GM06990 (cell line): Measurements from ENCODE around the gene ZFHX3.
"Not testable (repeated sequence)": the region's sequence is repeated elsewhere in the genome, so short reads cannot be mapped to it uniquely, and the experiment has no call there.

Experiments used
- DNase-seq: peaks from one replicate; pipeline ENCODE4 v3.0.0-alpha.2; 2011; ENCODE audit not compliant: insufficient read length; ENCODE audit errors: extremely low read depth
- H3K27me3 ChIP-seq: replicated peaks from 2 replicates; pipeline ENCODE4 v1.6.0; 2011; ENCODE audit warnings: low read length; ENCODE audit not compliant: control insufficient read depth, insufficient read depth
- H3K36me3 ChIP-seq: 2 replicates; pipeline ENCODE4 v1.5.1; 2011; ENCODE audit warnings: low read length; ENCODE audit not compliant: control insufficient read depth, insufficient read depth
- H3K4me3 ChIP-seq: replicated peaks from 2 replicates; pipeline ENCODE4 v1.5.1; 2011; ENCODE audit warnings: low read depth, mild to moderate bottlenecking, control low read depth, low read length
- TF ChIP-seq, protein P1 (sequence below): IDR thresholded peaks from 2 replicates; pipeline ENCODE4 v1.5.1; 2011; ENCODE audit warnings: low read length, control low read depth, mild to moderate bottlenecking, inconsistent platforms; ENCODE audit not compliant: insufficient read depth, poor library complexity, severe bottlenecking

The ZFHX3 gene

GRCh38 chr16:73011926-73012325, 36.0 kb downstream of the ZFHX3 start:
- TF ChIP-seq, protein P1, sequence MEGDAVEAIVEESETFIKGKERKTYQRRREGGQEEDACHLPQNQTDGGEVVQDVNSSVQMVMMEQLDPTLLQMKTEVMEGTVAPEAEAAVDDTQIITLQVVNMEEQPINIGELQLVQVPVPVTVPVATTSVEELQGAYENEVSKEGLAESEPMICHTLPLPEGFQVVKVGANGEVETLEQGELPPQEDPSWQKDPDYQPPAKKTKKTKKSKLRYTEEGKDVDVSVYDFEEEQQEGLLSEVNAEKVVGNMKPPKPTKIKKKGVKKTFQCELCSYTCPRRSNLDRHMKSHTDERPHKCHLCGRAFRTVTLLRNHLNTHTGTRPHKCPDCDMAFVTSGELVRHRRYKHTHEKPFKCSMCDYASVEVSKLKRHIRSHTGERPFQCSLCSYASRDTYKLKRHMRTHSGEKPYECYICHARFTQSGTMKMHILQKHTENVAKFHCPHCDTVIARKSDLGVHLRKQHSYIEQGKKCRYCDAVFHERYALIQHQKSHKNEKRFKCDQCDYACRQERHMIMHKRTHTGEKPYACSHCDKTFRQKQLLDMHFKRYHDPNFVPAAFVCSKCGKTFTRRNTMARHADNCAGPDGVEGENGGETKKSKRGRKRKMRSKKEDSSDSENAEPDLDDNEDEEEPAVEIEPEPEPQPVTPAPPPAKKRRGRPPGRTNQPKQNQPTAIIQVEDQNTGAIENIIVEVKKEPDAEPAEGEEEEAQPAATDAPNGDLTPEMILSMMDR, result no peak
- no peaks in the 10 kb centered on the region for H3K36me3 ChIP-seq
- no peaks in the 10 kb centered on the region for H3K27me3 ChIP-seq
- H3K4me3 ChIP-seq, result no peak overlapping the region
- no peak for DNase-seq

- TF ChIP-seq, protein P1, result no peak
- H3K4me3 ChIP-seq, result no peak overlapping the region
- no peak for DNase-seq
- H3K27me3 ChIP-seq, result no peaks in the 10 kb centered on the region
- H3K36me3 ChIP-seq, result no peaks in the 10 kb centered on the region
Observed at GRCh38 chr16:73010150-73010676, 37.7 kb downstream of the ZFHX3 start.

DNA sequence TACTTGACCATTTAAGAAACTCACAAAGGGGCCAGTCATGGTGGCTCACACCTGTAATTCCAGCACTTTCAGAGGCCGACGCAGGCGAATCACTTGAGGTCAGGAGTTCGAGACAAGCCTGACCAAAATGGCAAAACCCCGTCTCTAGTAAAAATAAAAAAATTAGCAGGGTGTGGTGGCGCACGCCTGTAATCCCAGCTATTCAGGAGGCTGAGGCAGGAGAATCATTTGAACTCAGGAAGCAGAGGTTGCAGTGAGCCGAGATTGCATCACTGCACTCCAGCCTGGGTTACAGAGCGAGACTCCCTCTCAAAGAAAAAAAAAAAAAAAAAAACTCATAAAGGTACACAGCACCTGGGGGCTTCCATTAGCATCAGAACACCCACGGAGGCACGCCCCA, 38.2 kb downstream of the ZFHX3 start:
- H3K27me3 ChIP-seq, H3K4me3 ChIP-seq, H3K36me3 ChIP-seq, DNase-seq: not testable (repeated sequence)

GRCh38 chr16:73006026-73006425, 41.9 kb downstream of the ZFHX3 start:
- no peak for DNase-seq
- Histone ChIP-seq H3K36me3 (no peaks in the 10 kb centered on the region), H3K4me3 (no peak overlapping the region), H3K27me3 (no peaks in the 10 kb centered on the region)
- TF ChIP-seq, protein P1, result no peak

DNA sequence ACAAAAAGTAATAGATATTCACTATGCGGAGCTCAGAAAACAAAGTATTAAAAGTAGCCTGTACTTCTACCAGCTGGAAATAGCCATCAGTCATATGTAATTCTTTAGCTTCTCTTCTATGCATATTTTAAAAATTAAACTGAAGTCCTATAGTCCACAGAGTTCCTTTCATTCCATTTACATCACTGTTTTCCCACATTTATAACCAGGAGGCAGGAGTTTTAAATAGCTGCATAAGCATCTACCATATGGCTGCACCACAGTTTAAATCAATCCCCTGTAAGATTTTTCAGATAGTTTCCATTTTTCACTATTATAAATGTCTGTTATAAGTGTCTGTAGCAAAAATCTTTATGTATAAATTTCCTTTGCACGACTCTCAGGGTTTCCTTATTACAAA, 45.1 kb downstream of the ZFHX3 start:
- TF ChIP-seq, protein P1, result no peak
- no peak for DNase-seq
- H3K27me3 ChIP-seq, result no peaks in the 10 kb centered on the region
- H3K36me3 ChIP-seq, result no peaks in the 10 kb centered on the region
- no peak overlapping the region for H3K4me3 ChIP-seq

DNA sequence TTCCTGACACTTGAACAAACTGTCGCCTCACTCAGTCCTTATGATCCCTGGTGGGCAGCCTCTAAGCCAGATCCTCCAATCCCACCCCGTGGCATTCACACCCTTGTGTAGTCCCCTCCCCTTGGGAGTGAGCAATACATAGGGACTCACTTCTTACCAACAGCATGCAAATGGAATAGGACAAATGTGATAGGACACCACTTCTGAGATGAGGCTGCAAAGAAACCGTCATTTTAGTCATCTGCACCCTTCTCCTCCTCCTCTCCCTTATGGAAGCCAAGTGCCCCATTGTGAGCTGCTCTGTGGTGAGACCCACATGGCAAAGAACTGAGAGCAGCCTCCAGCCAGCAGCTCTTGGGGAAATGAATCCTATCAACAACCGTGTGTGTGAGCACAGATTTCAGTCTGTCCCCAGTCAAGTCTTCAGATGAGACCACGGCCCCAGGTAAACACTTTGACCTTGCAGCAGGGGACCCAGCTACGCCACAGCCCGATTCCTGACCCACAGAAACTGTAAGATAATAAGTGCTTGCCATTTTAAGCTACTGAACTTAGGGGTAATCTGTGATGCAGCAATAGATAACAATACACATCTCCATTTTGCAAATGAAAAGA, 46.9 kb downstream of the ZFHX3 start:
- TF ChIP-seq, protein P1, result no peak
- no peaks in the 10 kb centered on the region for H3K27me3 ChIP-seq
- no peak for DNase-seq
- no peak overlapping the region for H3K4me3 ChIP-seq
- H3K36me3 ChIP-seq, result no peaks in the 10 kb centered on the region
